Prostate gland (tissue), 2 donors: ENCODE results near the gene UBE2E2. TPM values are rescaled to one million over a fixed set of nuclear protein-coding genes. Genes with fewer than 3 reads are reported as not detected.

Experiments used
- DNase-seq: peaks from one replicate; pipeline ENCODE4 v3.0.0-alpha.2; 2019; ENCODE audit warnings: low spot score
- H3K27ac ChIP-seq, 2 donors: fragments of 200-600 bp; sonication (generic); 2 replicates each; pipeline ENCODE4 v1.5.1; 2017 to 2019
- H3K27me3 ChIP-seq: fragments of 200-600 bp; sonication (generic); replicated peaks from 2 replicates; pipeline ENCODE4 v1.5.1; 2019; ENCODE audit not compliant: insufficient read depth
- H3K36me3 ChIP-seq, 2 donors: fragments of 200-600 bp; sonication (generic); 1 replicate in 1 of 2; 2 replicates in 1 of 2; pipeline versions ENCODE4 v1.5.1 to v1.8.1; 2017 to 2019
- H3K4me1 ChIP-seq: fragments of 200-600 bp; sonication (generic); replicated peaks from 2 replicates; pipeline ENCODE4 v1.5.1; 2019
- H3K4me3 ChIP-seq, 2 donors: fragments of 200-600 bp; sonication (generic); 2 replicates each; pipeline ENCODE4 v1.5.1; 2017 to 2019
- H3K9me3 ChIP-seq: fragments of 200-600 bp; sonication (generic); 2 replicates; pipeline ENCODE4 v1.5.1; 2017
- CTCF ChIP-seq, 4 experiments: fragments of 200-600 bp in 2 of 4; fragments of 450-650 bp in 2 of 4; sonication (generic) in 2 of 4; IDR thresholded peaks; 1 replicate in 3 of 4; 2 replicates in 1 of 4; pipeline ENCODE4 v1.5.1; 2016 to 2019; ENCODE audit warnings: antibody characterized with exemption in 4 of 4, mild to moderate bottlenecking in 2 of 4, moderate library complexity in 2 of 4
- POLR2A ChIP-seq: fragments of 450-650 bp; IDR thresholded peaks from one replicate; pipeline ENCODE4 v1.6.1; 2016; ENCODE audit warnings: antibody characterized with exemption, mild to moderate bottlenecking
- POLR2AphosphoS5 ChIP-seq: sonication (generic); formaldehyde crosslinking; IDR thresholded peaks from one replicate; pipeline ENCODE4 v1.6.1; 2017; ENCODE audit warnings: antibody characterized with exemption
- whole genome bisulfite sequencing: methylation state at CpG from one replicate; pipeline ENCODE4 v1.1.5; 2018; 5-methylcytosine and 5-hydroxymethylcytosine counted together
- intact Hi-C: fragments of 100-400 bp; cut with DNase I; formaldehyde crosslinking; loops from one replicate; pipeline ENCODE4 v1.14.2; 2022
- total RNA-seq, 2 donors: library from RNA; depleted of rRNA; stranded (reverse); fragments of >200 nt; gene quantifications; one replicate each; pipeline ENCODE4 v1.1.0, GENCODE V29; 2016

The UBE2E2 gene
- total RNA-seq, 2 donors from 2014 or later, result 25.9 to 48.7 TPM

DNA sequence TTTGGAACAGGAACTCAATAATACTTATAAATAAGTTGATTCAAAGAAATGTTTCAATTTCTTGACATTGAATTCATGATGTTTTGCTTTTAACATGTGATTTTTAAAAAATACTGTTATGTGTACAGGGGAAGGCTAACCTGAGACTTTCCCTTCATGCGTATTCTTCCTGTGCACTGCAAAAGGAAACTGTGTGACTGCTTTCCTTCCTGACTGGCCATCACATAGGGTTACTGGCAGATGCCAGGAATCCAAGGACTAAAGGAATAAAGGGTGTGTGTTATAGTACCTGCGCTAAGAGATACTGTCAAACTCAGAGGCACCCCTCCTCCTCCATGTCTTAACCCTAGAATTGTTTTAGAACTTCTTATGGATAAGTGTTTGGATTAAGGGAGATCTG lies 236.0 kb downstream of the UBE2E2 start:
- Histone ChIP-seq H3K4me3 (no peak overlapping the region), H3K4me1 (no peaks in the 10 kb centered on the region), H3K9me3 (no peaks in the 10 kb centered on the region), H3K36me3 (no peaks in the 10 kb centered on the region), H3K27ac (no peak overlapping the region), H3K27me3 (no peaks in the 10 kb centered on the region)
- no peak for DNase-seq
- 86% methylated on average over 2 of the region's 2 CpGs for WGBS
- intact Hi-C loops, result no loop called here
- TF ChIP-seq POLR2A, result no peak
- TF ChIP-seq POLR2AphosphoS5, result no peak
- TF ChIP-seq CTCF (IDR thresholded peaks at IDR 0.05), result no peak

- 78% methylated on average over 12 of the region's 12 CpGs for WGBS
- intact Hi-C loops, result no loop called here
- H3K27ac ChIP-seq, result no peak overlapping the region
- H3K4me3 ChIP-seq, result no peak overlapping the region
- no peaks in the 10 kb centered on the region for H3K9me3 ChIP-seq
- H3K36me3 ChIP-seq, result no peaks in the 10 kb centered on the region
- H3K4me1 ChIP-seq, result no peaks in the 10 kb centered on the region
- H3K27me3 ChIP-seq, result no peaks in the 10 kb centered on the region
- no peak for TF ChIP-seq POLR2A
- no peak for TF ChIP-seq POLR2AphosphoS5
- no peak for TF ChIP-seq CTCF (IDR thresholded peaks at IDR 0.05)
- DNase-seq, result no peak
Observed at GRCh38 chr3:23440416-23441294, 237.5 kb downstream of the UBE2E2 start.

DNA sequence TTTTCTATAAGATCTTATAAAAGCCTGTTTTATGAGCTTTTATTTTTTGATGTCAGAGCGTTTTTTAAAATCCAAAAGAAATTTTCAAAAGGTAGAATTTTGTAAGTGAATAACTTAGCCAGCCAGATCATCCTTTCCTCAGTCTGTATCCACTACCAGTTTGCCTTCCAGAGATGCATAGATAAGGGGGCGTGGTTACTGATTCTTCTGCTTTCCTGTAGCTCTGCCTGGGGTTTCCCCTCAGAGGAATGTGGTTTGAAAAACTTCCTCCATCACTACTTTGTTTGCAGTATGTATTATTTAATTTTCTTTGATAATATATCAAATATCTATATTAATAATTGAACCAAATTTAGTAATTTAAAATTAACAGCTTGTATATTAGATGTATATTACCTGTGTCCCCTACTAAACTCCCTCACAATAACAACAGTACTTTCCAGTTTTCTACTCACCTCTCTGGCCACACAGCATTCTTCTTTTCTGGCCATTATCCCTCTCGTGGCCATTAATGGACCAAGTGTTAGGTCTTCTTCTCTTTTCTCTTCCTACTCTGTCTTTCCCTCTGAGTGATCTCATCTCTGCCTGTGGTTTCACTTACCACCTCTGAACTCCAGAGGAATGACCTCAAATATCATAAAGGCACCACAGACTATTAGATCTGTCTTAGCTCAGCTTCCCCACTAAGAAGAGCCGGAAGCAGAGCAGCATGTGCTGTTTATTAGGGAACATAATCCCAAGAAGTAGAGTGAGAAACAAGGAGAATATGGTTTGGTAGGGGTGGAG lies 239.7 kb downstream of the UBE2E2 start:
- no peak for TF ChIP-seq POLR2A
- Histone ChIP-seq H3K4me1 (no peaks in the 10 kb centered on the region), H3K36me3 (no peaks in the 10 kb centered on the region), H3K4me3 (no peak overlapping the region), H3K27me3 (no peaks in the 10 kb centered on the region), H3K27ac (no peak overlapping the region), H3K9me3 (no peaks in the 10 kb centered on the region)
- intact Hi-C loops, result no loop called here
- DNase-seq, result no peak
- WGBS, result 46% methylated on average over 4 of the region's 4 CpGs

DNA sequence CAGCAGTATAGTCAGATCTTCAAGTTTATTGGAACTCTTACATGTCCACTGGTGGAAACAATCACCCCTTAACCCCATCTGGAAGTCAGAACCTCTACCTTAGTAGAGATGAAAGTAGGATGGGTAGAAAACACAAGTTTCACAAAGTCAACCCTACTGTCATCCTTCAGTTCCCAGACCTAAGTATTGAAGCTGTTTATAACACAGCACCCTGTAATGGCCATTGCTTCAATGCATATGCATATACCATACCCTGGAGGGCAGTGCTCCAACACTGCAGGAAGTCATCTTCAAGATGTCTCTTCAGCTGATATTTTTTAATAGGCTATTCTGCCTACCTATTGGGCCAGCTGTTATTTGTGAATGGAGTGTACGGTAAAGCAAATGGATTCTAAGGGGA lies 241.3 kb downstream of the UBE2E2 start:
- H3K4me1 ChIP-seq, result no peaks in the 10 kb centered on the region
- no peaks in the 10 kb centered on the region for H3K36me3 ChIP-seq
- no peak overlapping the region for H3K27ac ChIP-seq
- H3K4me3 ChIP-seq, result no peak overlapping the region
- no peaks in the 10 kb centered on the region for H3K27me3 ChIP-seq
- TF ChIP-seq POLR2AphosphoS5 (no peak), CTCF (IDR thresholded peaks at IDR 0.05) (no peak), POLR2A (no peak)
- WGBS, result 100% methylated on average over 1 of the region's 1 CpG
- intact Hi-C loops, result no loop called here
- DNase-seq, result no peak
- no peaks in the 10 kb centered on the region for H3K9me3 ChIP-seq

- DNase-seq, result no peak
- H3K4me1 ChIP-seq, result no peaks in the 10 kb centered on the region
- 87% methylated on average over 3 of the region's 3 CpGs for WGBS
- H3K27me3 ChIP-seq, result no peaks in the 10 kb centered on the region
- H3K4me3 ChIP-seq, result no peak overlapping the region
- no peak for TF ChIP-seq POLR2A
- no peak for TF ChIP-seq CTCF (IDR thresholded peaks at IDR 0.05)
- no peak for TF ChIP-seq POLR2AphosphoS5
- no peak overlapping the region for H3K27ac ChIP-seq
- no peaks in the 10 kb centered on the region for H3K9me3 ChIP-seq
- intact Hi-C loops, result no loop called here
- H3K36me3 ChIP-seq, result no peaks in the 10 kb centered on the region
Observed at GRCh38 chr3:23446301-23446700, 243.2 kb downstream of the UBE2E2 start.
